Cardiac muscle cell (in vitro differentiated cells and primary cell): ENCODE results near the gene KDM1A. TPM values are rescaled to one million over a fixed set of nuclear protein-coding genes. Genes with fewer than 3 reads are reported as not detected.

Source experiments
- DNase-seq, 2 donors: peaks; one replicate each; pipeline versions ENCODE4 v3.0.0 to v3.0.0-alpha.2; 2010 to 2017; ENCODE audit warnings: low read depth in 1 of 2, low spot score in 1 of 2
- H3K27ac ChIP-seq: fragments of 200-600 bp; sonication (generic); 2 replicates; pipeline ENCODE4 v1.5.1; 2016
- H3K27me3 ChIP-seq: fragments of 200-600 bp; sonication (generic); 2 replicates; pipeline ENCODE4 v1.6.0; 2016; ENCODE audit warnings: control low read depth
- H3K36me3 ChIP-seq: fragments of 200-600 bp; sonication (generic); 2 replicates; pipeline ENCODE4 v1.5.1; 2016; ENCODE audit warnings: control low read depth
- H3K4me1 ChIP-seq: fragments of 200-600 bp; sonication (generic); 2 replicates; pipeline ENCODE4 v1.8.1; 2017; ENCODE audit warnings: low read depth, mild to moderate bottlenecking, mixed run types
- H3K4me3 ChIP-seq: fragments of 200-600 bp; sonication (generic); 2 replicates; pipeline ENCODE4 v1.5.1; 2016; ENCODE audit warnings: mild to moderate bottlenecking
- H3K9me3 ChIP-seq: fragments of 200-600 bp; sonication (generic); 2 replicates; pipeline ENCODE4 v1.5.1; 2017; ENCODE audit warnings: low read depth, mild to moderate bottlenecking, control low read depth
- CTCF ChIP-seq: IDR thresholded peaks from 2 replicates; pipeline ENCODE4 v1.5.1; 2012; ENCODE audit warnings: low read depth, mild to moderate bottlenecking, low read length
- polyA plus RNA-seq: library from polyadenylated mRNA; unstranded; fragments of >200 nt; fragmentation: Nextera tagmentation; extraction: Ambion mirVana; gene quantifications from 2 replicates; pipeline ENCODE4 v1.2.1, GENCODE V29; 2016
- total RNA-seq: library from RNA; depleted of rRNA; stranded (reverse); fragments of >200 nt; gene quantifications from 2 replicates; pipeline ENCODE4 v1.2.3, GENCODE V29; 2016

The KDM1A gene
- total and polyA plus RNA-seq, 2 experiments from 2014 or later, result 138 to 168 TPM

- DNase-seq, result no peak
- H3K4me1 ChIP-seq, result peaks cover 9% of the 10 kb centered on the region
- no peak for TF ChIP-seq CTCF
Observed at GRCh38 chr1:23108918-23109533, 89.8 kb downstream of the KDM1A start.

GRCh38 chr1:23110391-23110790, 91.1 kb downstream of the KDM1A start:
- peaks cover 19% of the 10 kb centered on the region for H3K36me3 ChIP-seq
- H3K9me3 ChIP-seq, result no peaks in the 10 kb centered on the region
- peaks cover 22% of the 10 kb centered on the region for H3K4me1 ChIP-seq
- H3K27me3 ChIP-seq, result no peaks in the 10 kb centered on the region
- DNase-seq, result no peak
- H3K4me3 ChIP-seq, result no peak overlapping the region
- no peak for TF ChIP-seq CTCF
- H3K27ac ChIP-seq, result no peak overlapping the region

More at GRCh38 chr1:23108918-23109533, 89.8 kb downstream of the KDM1A start:
- H3K9me3 ChIP-seq, result no peaks in the 10 kb centered on the region
- no peaks in the 10 kb centered on the region for H3K27me3 ChIP-seq
- no peak overlapping the region for H3K27ac ChIP-seq
- H3K4me3 ChIP-seq, result no peak overlapping the region
- H3K36me3 ChIP-seq, result peaks cover 19% of the 10 kb centered on the region

GRCh38 chr1:23111600-23112535, 92.6 kb downstream of the KDM1A start:
- Histone ChIP-seq H3K27ac (peak overlapping the region; percentile 11), H3K9me3 (no peaks in the 10 kb centered on the region), H3K4me1 (peaks cover 23% of the 10 kb centered on the region), H3K36me3 (peaks cover 17% of the 10 kb centered on the region), H3K4me3 (no peak overlapping the region), H3K27me3 (no peaks in the 10 kb centered on the region)
- no peak for TF ChIP-seq CTCF
- no peak for DNase-seq

- H3K27me3 ChIP-seq, result no peaks in the 10 kb centered on the region
- no peaks in the 10 kb centered on the region for H3K36me3 ChIP-seq
- no peak overlapping the region for H3K4me3 ChIP-seq
- peaks cover 23% of the 10 kb centered on the region for H3K4me1 ChIP-seq
- H3K9me3 ChIP-seq, result no peaks in the 10 kb centered on the region
- peak overlapping the region; percentile 67 for H3K27ac ChIP-seq
- no peak for TF ChIP-seq CTCF
- peak; percentile 18 to 27 for DNase-seq
Observed at GRCh38 chr1:23114424-23115079, 95.3 kb downstream of the KDM1A start.

- no peak overlapping the region for H3K4me3 ChIP-seq
- no peaks in the 10 kb centered on the region for H3K36me3 ChIP-seq
- H3K27me3 ChIP-seq, result no peaks in the 10 kb centered on the region
- DNase-seq, result no peak
- TF ChIP-seq CTCF, result no peak
- no peaks in the 10 kb centered on the region for H3K9me3 ChIP-seq
- H3K4me1 ChIP-seq, result peaks cover 23% of the 10 kb centered on the region
- no peak overlapping the region for H3K27ac ChIP-seq
Observed at GRCh38 chr1:23116216-23116836, 97.1 kb downstream of the KDM1A start.
